HepG2 (cell line): Measurements from ENCODE around the gene TNFRSF25. TPM values are rescaled to one million over a fixed set of nuclear protein-coding genes. Genes with fewer than 3 reads are reported as not detected.
"Not testable (repeated sequence)": the region's sequence is repeated elsewhere in the genome, so short reads cannot be mapped to it uniquely, and the experiment has no call there.

ENCODE experiments used
- ATAC-seq: fragments of 200-7000 bp; cut with Tn5 transposase; 3 replicates; pipeline ENCODE4 v1.9.1; 2020; ENCODE audit warnings: mild to moderate bottlenecking, moderate library complexity
- BruUV-seq: library from RNA; stranded (reverse); fragments of 400-500 nt; replicated peaks from 2 replicates; lab custom pipeline; 2021; lab: Mats Ljungman, UMichigan
- CTCF ChIA-PET: fragments of 300-600 bp; formaldehyde crosslinking; extraction: SDS; loops from one replicate; lab custom pipeline; 2021; ENCODE audit warnings: low total read pairs, inconsistent platforms, low intra/inter-chr PET ratio; lab: Yijun Ruan, JAX
- POLR2A ChIA-PET: fragments of 350-600 bp; sonication (Branson Sonifier 250); formaldehyde crosslinking; loops from one replicate; lab custom pipeline; 2020; ENCODE audit warnings: antibody characterized with exemption, inconsistent platforms; lab: Yijun Ruan, JAX
- DNase-seq: peaks from one replicate; pipeline ENCODE4 v3.0.0-alpha.2; 2015; ENCODE audit warnings: low spot score
- FAIRE-seq: peaks from 3 replicates; lab custom pipeline; 2011; peaks lifted over from hg19 to GRCh38; lab: Jason Lieb, UNC
- H2AFZ ChIP-seq: one replicate; pipeline ENCODE4 v1.6.1; 2011; ENCODE audit warnings: low read length, inconsistent platforms
- H3K27ac ChIP-seq: fragments of 300-600 bp; 3 replicates; pipeline ENCODE4 v1.8.0; 2011; ENCODE audit warnings: mixed run types, mild to moderate bottlenecking, mixed read lengths, low read length, inconsistent platforms; ENCODE audit not compliant: insufficient read depth; ENCODE audit errors: extremely low read length
- H3K27me3 ChIP-seq, 2 experiments: fragments of 200-600 bp in 1 of 2; 2 replicates in 1 of 2; 3 replicates in 1 of 2; pipeline versions ENCODE4 v1.6.0 to v1.8.0; 2011; ENCODE audit warnings: low read length in 2 of 2, mild to moderate bottlenecking in 2 of 2, moderate library complexity in 2 of 2, inconsistent platforms in 1 of 2; ENCODE audit not compliant: insufficient read depth in 2 of 2, control insufficient read depth in 1 of 2
- H3K36me3 ChIP-seq, 2 experiments: fragments of 200-600 bp in 1 of 2; replicated peaks in 1 of 2; 2 replicates in 1 of 2; 3 replicates in 1 of 2; pipeline versions ENCODE4 v1.5.1 to v1.8.0; 2011; ENCODE audit warnings: low read length in 2 of 2, inconsistent platforms in 1 of 2; ENCODE audit not compliant: insufficient read depth in 2 of 2, control insufficient read depth in 1 of 2
- H3K4me1 ChIP-seq: 2 replicates; pipeline ENCODE4 v1.5.1; 2012; ENCODE audit warnings: low read length, inconsistent platforms; ENCODE audit not compliant: insufficient read depth
- H3K4me2 ChIP-seq: 2 replicates; pipeline ENCODE4 v1.6.0; 2011; ENCODE audit warnings: low read depth, low read length, inconsistent platforms
- H3K4me3 ChIP-seq, 3 experiments: fragments of 200-600 bp in 1 of 3; sonication (generic), shearing (Covaris generic) in 1 of 3; replicated peaks in 1 of 3; 2 replicates each; pipeline ENCODE4 v1.5.1; 2011 to 2016; ENCODE audit warnings: low read length in 3 of 3, inconsistent platforms in 2 of 3, low read depth in 2 of 3, mild to moderate bottlenecking in 2 of 3, control low read depth in 1 of 3, mixed read lengths in 1 of 3; ENCODE audit not compliant: insufficient read depth in 1 of 3
- H3K79me2 ChIP-seq: one replicate; pipeline ENCODE4 v1.6.1; 2011; ENCODE audit warnings: low read length, inconsistent platforms; ENCODE audit not compliant: insufficient read depth
- H3K9ac ChIP-seq: 2 replicates; pipeline ENCODE4 v1.6.0; 2011; ENCODE audit warnings: mild to moderate bottlenecking, low read depth, low read length, inconsistent platforms; ENCODE audit not compliant: insufficient read depth
- H3K9me3 ChIP-seq: 2 replicates; pipeline ENCODE4 v1.5.1; 2012; ENCODE audit warnings: mild to moderate bottlenecking, low read length
- H4K20me1 ChIP-seq: 2 replicates; pipeline ENCODE4 v1.6.0; 2011; ENCODE audit warnings: inconsistent platforms, mild to moderate bottlenecking, low read length, moderate library complexity; ENCODE audit not compliant: insufficient read depth
- CTCF ChIP-seq: sonication (generic); formaldehyde crosslinking; IDR thresholded peaks from 2 replicates; pipeline ENCODE4 v1.5.0; 2020; ENCODE audit warnings: mild to moderate bottlenecking, missing genetic modification reagents, moderate library complexity
- HNRNPL ChIP-seq: fragments of 200-400 bp; formaldehyde crosslinking; IDR thresholded peaks from 2 replicates; pipeline ENCODE4 v1.6.1; 2017; ENCODE audit warnings: mild to moderate bottlenecking, low read depth, low read length
- KMT2B ChIP-seq: IDR thresholded peaks from 2 replicates; pipeline ENCODE4 v1.6.1; 2016; ENCODE audit warnings: missing genetic modification reagents, missing compliant biosample characterization
- PATZ1 ChIP-seq: sonication (generic); formaldehyde crosslinking; IDR thresholded peaks from 2 replicates; pipeline ENCODE4 v1.4.0; 2020; ENCODE audit warnings: missing genetic modification reagents
- RBM22 ChIP-seq: fragments of 200-400 bp; formaldehyde crosslinking; optimal IDR thresholded peaks from 2 replicates; pipeline ENCODE3; 2017; ENCODE audit warnings: mild to moderate bottlenecking, low read length, moderate library complexity
- TGIF2 ChIP-seq: IDR thresholded peaks from 2 replicates; pipeline ENCODE4 v1.6.1; 2016; ENCODE audit warnings: control low read depth, missing compliant biosample characterization
- TSC22D2 ChIP-seq: sonication (generic); formaldehyde crosslinking; IDR thresholded peaks from 2 replicates; pipeline ENCODE4 v1.5.1; 2020; ENCODE audit warnings: missing genetic modification reagents, mild to moderate bottlenecking, borderline replicate concordance
- WGBS: methylation state at CpG from one replicate; pipeline ENCODE4 v1.1.6; 2017; ENCODE audit warnings: low lambda C conversion rate; 5-methylcytosine and 5-hydroxymethylcytosine counted together
- in situ Hi-C: cut with HindIII; loops from 2 replicates; pipeline ENCODE4 v1.10.0; 2017; ENCODE audit warnings: low pct_unique_long_range_greater_than_20kb; ENCODE audit not compliant: extremely low pct_ligation_motif_present
- intact Hi-C: fragments of 100-400 bp; cut with micrococcal nuclease; formaldehyde crosslinking; loops from one replicate; pipeline ENCODE4 v1.10.0; 2022; ENCODE audit not compliant: unreplicated experiment
- polyA plus RNA-seq, 8 experiments: library from polyadenylated mRNA; depleted of rRNA in 3 of 8; stranded (reverse) in 7 of 8; unstranded in 1 of 8; fragments of >200 nt; fragmentation: Illumina TruSeq in 4 of 8; extraction: Trizol in 4 of 8; gene quantifications; 2 replicates each; pipeline versions ENCODE4 v1.2.1 to v1.2.3, GENCODE V29; 2011 to 2016; ENCODE audit warnings: low read depth in 4 of 8, missing spikeins in 1 of 8, mixed read lengths in 1 of 8; ENCODE audit not compliant: insufficient read depth in 1 of 8
- total RNA-seq, 5 experiments: library from RNA; depleted of rRNA; stranded (reverse); fragments of >200 nt; fragmentation: Illumina TruSeq; extraction: Trizol; gene quantifications; 2 replicates each; pipeline ENCODE4 v1.2.3, GENCODE V29; 2016; ENCODE audit warnings: low read depth in 1 of 5

The TNFRSF25 gene
- total and polyA plus RNA-seq, 2 of the 13 experiments (the other 11 are each of a cell fraction or from before 2014, with no cell fraction given): 1.4 to 1.5 TPM

GRCh38 chr1:6438047-6438525 lies 27.9 kb downstream of the TNFRSF25 start (continued):
- peak; percentile 36; the same call in 1 of the 2 replicates for TF ChIP-seq PATZ1 (CRISPR knock-in tag)
- no peak for TF ChIP-seq RBM22
- no peak for TF ChIP-seq TGIF2 (CRISPR knock-in tag)
- 0 out of 2 replicates have a peak, but pooled peaks have one; percentile 32 for TF ChIP-seq KMT2B (CRISPR knock-in tag)
- TF ChIP-seq TSC22D2: 0 out of 2 replicates have a peak, but pooled peaks have one; percentile 19

GRCh38 chr1:6437012-6437700 lies 28.8 kb downstream of the TNFRSF25 start:
- peaks cover 6 to 36% of the 10 kb centered on the region in 2 experiments for H3K27me3 ChIP-seq
- in situ Hi-C loops, H4K20me1 ChIP-seq, H3K79me2 ChIP-seq, H3K9me3 ChIP-seq: not testable (repeated sequence)
- POLR2A ChIA-PET: interaction anchor here (1.4 kb wide), 1 partner anchor 11 kb away, joined by 5 read pairs; no protein-coding TSS in a partner anchor
- WGBS: 43% methylated on average over 11 of the region's 22 CpGs
- TF ChIP-seq CTCF: peak; percentile 21; the same call in 1 of the 2 replicates
- 0 out of 2 replicates have a peak, but pooled peaks have one; percentile 57 for TF ChIP-seq HNRNPL
- TF ChIP-seq, all 625 proteins: peak for 2; not testable (repeated sequence) for 623
- intact Hi-C loops, H3K4me3 ChIP-seq, H2AFZ ChIP-seq, BruUV-seq, H3K9ac ChIP-seq, DNase-seq, ATAC-seq, H3K4me2 ChIP-seq, FAIRE-seq, H3K27ac ChIP-seq, H3K36me3 ChIP-seq: not testable (repeated sequence)
- CTCF ChIA-PET: interaction anchor here (0.7 to 1.6 kb wide), 2 partner anchors 14 to 40 kb away, joined by 3 to 12 read pairs; no protein-coding TSS in a partner anchor
- peaks cover 36% of the 10 kb centered on the region for H3K4me1 ChIP-seq

- intact Hi-C loops, H3K9ac ChIP-seq, FAIRE-seq, ATAC-seq, H2AFZ ChIP-seq, H3K4me2 ChIP-seq, H3K9me3 ChIP-seq, CTCF ChIA-PET, DNase-seq, H3K27ac ChIP-seq, H4K20me1 ChIP-seq, BruUV-seq, H3K79me2 ChIP-seq, H3K4me3 ChIP-seq, H3K36me3 ChIP-seq, POLR2A ChIA-PET, in situ Hi-C loops: not testable (repeated sequence)
- H3K27me3 ChIP-seq: peaks cover 6 to 38% of the 10 kb centered on the region in 2 experiments
- H3K4me1 ChIP-seq: peaks cover 40% of the 10 kb centered on the region
- 20% methylated on average over 3 of the region's 3 CpGs for WGBS
Measured at GRCh38 chr1:6436277-6436676, 29.7 kb downstream of the TNFRSF25 start.
